Measurements from ENCODE around the gene HOXB6.

GRCh38 chr17:48563867-48564187 is 41.0 kb downstream of the HOXB6 start:
- no peak for TF ChIP-seq CTCF (conservative IDR thresholded peaks at IDR 0.05 in 1 of 2, IDR thresholded peaks at IDR 0.05 in 1 of 2; ENCODE audit: extremely low read depth in 1 of 2, insufficient read depth in 1 of 2, low read depth in 1 of 2, low read length in 2 of 2)
- no peak for TF ChIP-seq EZH2 (IDR thresholded peaks at IDR 0.05; ENCODE audit: borderline replicate concordance, low read length)

Measured in mammary epithelial cell (primary cell).